GM19035 (cell line): ENCODE results near the gene PTPRG.

Experiments used
- ATAC-seq: cut with Tn5 transposase; IDR thresholded peaks from one replicate; pipeline ENCODE4 v1.9.1; 2021; ENCODE audit not compliant: unreplicated experiment

Gene PTPRG

DNA sequence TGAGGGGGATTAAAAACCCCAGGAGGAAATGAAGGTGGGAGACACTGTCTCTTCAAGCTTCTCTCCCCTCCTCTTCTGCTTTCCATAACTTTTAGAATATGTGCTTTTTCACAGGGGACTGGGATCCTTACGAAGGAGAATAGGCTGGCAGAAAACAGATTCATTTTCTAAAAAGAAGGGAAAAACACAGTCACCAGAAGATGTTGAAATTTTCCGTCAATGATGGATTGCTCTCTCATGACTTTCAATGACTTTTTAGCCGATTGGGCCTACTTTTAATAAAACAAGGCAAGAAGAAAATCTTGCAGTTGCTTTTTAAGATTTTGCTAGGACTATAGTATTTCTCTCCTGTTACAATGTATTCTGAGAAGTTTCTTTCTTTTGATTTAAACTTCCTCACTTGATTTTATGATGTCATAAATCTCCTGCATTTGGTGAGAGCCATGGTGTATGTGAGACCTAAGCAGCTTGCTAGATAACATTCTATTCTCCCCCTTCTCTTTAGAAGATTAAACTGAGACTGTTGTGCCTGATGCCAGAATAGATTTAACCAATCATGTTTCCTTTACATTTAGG, 570.7 kb downstream of the PTPRG start:
- no peak for ATAC-seq

- ATAC-seq = no peak
Measured at GRCh38 chr3:62133015-62133414, 571.6 kb downstream of the PTPRG start.

GRCh38 chr3:62134061-62134496, 572.7 kb downstream of the PTPRG start:
- ATAC-seq = no peak

DNA sequence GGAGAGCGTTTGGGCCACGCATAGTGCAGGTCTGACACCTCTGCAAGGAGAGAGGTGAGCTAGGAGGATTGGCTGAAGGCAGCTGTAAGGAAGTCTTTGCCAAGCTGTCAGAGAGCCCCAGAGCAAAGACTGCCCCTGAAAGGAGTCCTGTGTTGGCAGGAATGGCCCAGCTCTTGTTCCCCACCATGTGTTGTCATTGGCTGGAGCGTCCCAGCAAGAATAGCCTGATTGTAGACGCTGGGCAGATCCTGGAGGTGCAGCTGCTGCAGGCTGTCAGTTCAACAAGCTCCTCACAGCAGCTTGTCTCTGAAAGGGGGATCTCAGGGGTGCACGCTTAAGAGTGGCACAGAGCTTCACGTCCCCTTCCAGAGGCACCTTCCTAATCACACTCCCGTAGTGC, 574.4 kb downstream of the PTPRG start:
- no peak for ATAC-seq

GRCh38 chr3:62139957-62140356, 578.6 kb downstream of the PTPRG start:
- ATAC-seq = no peak

GRCh38 chr3:62142331-62143085, 581.1 kb downstream of the PTPRG start:
- ATAC-seq = no peak

GRCh38 chr3:62143843-62144450, 582.6 kb downstream of the PTPRG start:
- no peak for ATAC-seq

DNA sequence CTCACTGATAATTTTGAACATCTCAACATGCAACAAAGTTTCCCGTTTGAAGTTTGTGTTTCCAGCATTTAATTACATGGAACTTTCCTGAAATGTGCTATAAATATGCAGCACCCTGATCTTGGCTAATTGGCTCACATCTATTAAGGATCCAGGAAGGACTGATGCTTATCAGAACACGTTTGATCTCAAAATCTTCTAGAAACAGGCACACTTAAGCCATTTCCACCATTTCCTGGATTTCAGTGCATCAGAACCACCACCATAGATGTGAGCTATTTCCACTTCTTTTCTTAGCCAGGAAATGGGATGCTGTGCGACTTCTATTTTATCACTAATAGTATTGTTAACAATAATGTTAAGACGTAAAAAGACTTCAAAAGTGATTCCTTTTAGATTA, 583.1 kb downstream of the PTPRG start:
- no peak for ATAC-seq

DNA sequence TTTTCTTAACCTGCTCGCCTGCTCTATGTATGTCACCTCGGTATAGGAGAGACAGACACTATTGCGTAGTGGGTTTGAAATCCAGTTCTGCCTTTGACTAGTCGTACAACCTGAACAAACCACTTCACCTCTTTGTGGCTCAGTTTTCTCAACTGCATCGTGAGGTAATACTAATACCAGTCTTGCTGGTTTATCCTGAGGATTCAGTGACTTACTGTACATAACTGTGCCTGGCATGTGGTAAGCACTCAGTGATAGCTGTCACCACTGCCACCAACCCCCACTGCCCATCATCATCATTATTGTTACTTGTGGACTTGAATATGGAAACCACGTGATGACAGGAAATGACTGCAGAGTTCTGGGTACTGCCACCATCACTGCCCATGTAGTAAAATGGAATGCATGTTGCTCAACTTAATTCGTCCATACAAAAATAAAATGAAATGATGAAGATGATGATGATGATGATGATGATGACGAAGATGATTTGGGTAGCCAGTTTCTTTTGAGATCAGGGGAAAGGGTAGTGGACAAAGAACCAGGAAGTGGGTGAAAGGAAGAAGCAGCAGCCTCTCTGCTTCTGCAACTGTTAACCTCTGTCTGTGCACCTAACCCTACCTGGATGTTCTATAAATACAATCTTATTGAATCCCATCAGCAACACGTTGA, 583.9 kb downstream of the PTPRG start:
- ATAC-seq = no peak

DNA sequence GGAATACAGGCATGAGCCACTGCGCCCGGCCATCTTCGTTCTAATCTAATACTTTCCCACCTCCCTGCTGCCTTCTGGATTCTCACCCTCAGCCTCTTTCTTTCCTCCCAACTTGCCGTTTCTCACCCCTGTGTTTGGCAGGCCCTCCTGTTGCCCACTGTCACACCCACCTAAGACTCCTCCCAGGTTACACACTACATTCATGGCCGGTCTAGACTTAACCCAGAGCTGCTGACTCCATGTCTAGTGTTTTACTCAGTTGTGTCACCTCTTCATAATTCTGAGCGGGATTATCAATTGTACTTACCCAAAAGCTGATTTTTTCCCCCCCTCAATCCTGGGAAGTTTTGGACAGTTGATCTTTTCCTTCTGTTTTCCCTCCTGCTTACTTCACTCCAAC, 588.2 kb downstream of the PTPRG start:
- ATAC-seq = no peak

- no peak for ATAC-seq
Measured at GRCh38 chr3:62149962-62150361, 588.6 kb downstream of the PTPRG start.

DNA sequence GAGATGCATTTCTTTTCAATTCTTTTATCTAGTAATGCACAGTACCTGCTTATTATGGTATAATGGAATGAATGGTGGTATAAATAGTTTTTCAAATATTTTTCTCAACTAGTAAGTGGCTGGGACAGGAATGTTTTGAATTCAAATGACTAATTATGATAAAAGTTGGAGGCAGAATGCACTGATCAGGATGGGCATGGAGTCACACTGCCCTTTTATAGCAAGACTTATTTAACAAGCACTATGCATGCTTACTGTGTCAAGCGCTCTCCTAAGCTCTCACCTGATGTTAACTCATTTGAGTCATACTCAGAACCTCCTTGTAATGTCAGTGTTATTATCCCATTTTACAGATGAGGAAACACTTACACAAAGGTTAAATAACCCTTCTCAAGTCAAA, 590.2 kb downstream of the PTPRG start:
- no peak for ATAC-seq

DNA sequence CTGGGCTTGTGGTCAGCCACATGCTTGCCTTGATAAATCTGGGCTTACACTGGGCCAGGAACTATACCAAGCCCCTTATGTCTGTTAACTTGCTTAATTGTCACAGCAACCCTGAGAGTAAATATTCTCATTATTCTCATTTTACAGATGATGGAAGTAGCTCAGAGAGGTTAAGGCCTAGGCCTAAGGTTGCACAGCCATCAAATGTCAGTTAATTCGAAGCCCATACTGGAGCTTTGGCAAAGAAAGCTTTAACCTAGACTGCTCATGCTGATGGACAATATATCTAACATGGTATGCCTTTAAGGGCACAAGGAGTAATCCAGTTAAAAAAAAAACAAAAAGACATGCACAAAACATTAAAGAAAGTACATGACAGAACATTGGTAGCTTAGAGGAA, 591.9 kb downstream of the PTPRG start:
- ATAC-seq = no peak

DNA sequence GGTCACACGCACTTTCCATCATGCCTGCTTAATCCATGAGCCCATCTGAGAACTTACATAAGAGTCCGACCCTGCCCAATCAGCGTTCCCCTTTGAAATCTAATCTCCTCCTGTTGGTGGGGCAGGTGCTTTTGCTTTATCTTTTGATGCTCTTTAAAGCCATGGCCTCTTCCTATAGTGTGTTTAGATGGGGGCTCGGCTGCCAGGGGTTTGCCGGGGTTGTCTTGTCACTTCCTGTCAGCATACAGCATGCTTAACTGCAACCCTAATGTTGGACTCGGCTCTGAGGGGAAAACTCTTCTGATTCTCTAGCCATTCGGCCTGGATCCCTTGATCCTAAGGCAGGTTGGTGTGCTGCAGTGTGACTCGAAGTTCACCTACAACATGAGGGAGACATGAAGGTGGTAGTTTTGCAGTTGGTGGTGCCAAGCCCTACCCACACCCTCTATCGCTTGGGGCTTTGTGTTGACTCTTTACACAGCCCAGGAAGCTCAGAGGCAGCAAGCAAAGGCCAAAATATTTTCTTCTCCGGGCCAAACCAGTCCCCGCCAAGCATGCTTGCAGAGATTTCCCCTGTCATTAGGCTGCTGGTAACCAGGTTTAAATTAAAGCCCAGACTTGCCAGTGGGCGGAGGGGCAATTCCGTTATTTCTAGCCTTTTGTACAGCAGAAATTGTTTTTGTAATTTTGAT, 593.2 kb downstream of the PTPRG start:
- no peak for ATAC-seq

GRCh38 chr3:62159056-62159708, 597.8 kb downstream of the PTPRG start:
- no peak for ATAC-seq

- ATAC-seq = no peak
Measured at GRCh38 chr3:62159709-62160092, 598.3 kb downstream of the PTPRG start.

- no peak for ATAC-seq
Measured at GRCh38 chr3:62161371-62161770, 600.0 kb downstream of the PTPRG start.

DNA sequence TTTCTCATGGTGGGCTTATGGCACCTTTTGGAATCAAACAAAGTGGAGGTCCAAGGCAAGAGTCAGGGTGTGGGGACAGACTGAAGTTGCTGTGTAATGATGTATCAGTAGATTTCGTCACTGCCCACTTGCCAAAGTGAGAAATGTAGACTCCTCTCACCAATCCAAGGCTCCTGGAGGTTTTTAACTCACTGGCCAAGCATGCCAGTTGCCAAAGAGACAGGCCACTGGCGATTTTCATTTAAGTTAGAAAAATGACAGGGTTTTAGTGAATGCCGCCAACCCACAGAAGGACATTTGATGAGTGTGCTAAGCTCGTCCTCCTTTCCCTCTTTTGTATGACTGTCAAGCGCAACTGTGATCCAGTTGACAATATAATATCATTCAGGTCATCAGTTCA, 602.8 kb downstream of the PTPRG start:
- no peak for ATAC-seq

GRCh38 chr3:62164746-62165145, 603.4 kb downstream of the PTPRG start:
- ATAC-seq = no peak

- ATAC-seq = no peak
Measured at GRCh38 chr3:62167566-62168262, 606.3 kb downstream of the PTPRG start.
